ENCODE results near the gene CHN2.

CHN2 gene

GRCh38 chr7:29372351-29373090 lies 177.9 kb downstream of the CHN2 start:
- TF ChIP-seq, protein P1, sequence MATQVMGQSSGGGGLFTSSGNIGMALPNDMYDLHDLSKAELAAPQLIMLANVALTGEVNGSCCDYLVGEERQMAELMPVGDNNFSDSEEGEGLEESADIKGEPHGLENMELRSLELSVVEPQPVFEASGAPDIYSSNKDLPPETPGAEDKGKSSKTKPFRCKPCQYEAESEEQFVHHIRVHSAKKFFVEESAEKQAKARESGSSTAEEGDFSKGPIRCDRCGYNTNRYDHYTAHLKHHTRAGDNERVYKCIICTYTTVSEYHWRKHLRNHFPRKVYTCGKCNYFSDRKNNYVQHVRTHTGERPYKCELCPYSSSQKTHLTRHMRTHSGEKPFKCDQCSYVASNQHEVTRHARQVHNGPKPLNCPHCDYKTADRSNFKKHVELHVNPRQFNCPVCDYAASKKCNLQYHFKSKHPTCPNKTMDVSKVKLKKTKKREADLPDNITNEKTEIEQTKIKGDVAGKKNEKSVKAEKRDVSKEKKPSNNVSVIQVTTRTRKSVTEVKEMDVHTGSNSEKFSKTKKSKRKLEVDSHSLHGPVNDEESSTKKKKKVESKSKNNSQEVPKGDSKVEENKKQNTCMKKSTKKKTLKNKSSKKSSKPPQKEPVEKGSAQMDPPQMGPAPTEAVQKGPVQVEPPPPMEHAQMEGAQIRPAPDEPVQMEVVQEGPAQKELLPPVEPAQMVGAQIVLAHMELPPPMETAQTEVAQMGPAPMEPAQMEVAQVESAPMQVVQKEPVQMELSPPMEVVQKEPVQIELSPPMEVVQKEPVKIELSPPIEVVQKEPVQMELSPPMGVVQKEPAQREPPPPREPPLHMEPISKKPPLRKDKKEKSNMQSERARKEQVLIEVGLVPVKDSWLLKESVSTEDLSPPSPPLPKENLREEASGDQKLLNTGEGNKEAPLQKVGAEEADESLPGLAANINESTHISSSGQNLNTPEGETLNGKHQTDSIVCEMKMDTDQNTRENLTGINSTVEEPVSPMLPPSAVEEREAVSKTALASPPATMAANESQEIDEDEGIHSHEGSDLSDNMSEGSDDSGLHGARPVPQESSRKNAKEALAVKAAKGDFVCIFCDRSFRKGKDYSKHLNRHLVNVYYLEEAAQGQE (IDR thresholded peaks at IDR 0.05; ENCODE audit: insufficient read depth in 1 of 2, low read depth in 2 of 2, low read length in 2 of 2), result no peak
- TF ChIP-seq TAF1 (IDR thresholded peaks at IDR 0.05; ENCODE audit: borderline replicate concordance, insufficient read depth, low read length) (no peak), FOXP2 (optimal IDR thresholded peaks at IDR 0.05; ENCODE audit: borderline replicate concordance, extremely low read depth, extremely low read length, insufficient read depth) (no peak), SIN3A (IDR thresholded peaks at IDR 0.05; ENCODE audit: borderline replicate concordance, insufficient read depth, low read length) (no peak), POLR2AphosphoS5 (IDR thresholded peaks at IDR 0.05; ENCODE audit: low read depth, low read length) (no peak)

GRCh38 chr7:29375641-29376562 lies 181.3 kb downstream of the CHN2 start:
- no peak for TF ChIP-seq SIN3A (IDR thresholded peaks at IDR 0.05; ENCODE audit: borderline replicate concordance, insufficient read depth, low read length)
- TF ChIP-seq, protein P1 (IDR thresholded peaks at IDR 0.05; ENCODE audit: insufficient read depth in 1 of 2, low read depth in 2 of 2, low read length in 2 of 2), result no peak
- no peak for TF ChIP-seq TAF1 (IDR thresholded peaks at IDR 0.05; ENCODE audit: borderline replicate concordance, insufficient read depth, low read length)
- no peak for TF ChIP-seq POLR2AphosphoS5 (IDR thresholded peaks at IDR 0.05; ENCODE audit: low read depth, low read length)
- no peak for TF ChIP-seq FOXP2 (optimal IDR thresholded peaks at IDR 0.05; ENCODE audit: borderline replicate concordance, extremely low read depth, extremely low read length, insufficient read depth)

- no peak for TF ChIP-seq FOXP2 (optimal IDR thresholded peaks at IDR 0.05; ENCODE audit: borderline replicate concordance, extremely low read depth, extremely low read length, insufficient read depth)
- no peak for TF ChIP-seq TAF1 (IDR thresholded peaks at IDR 0.05; ENCODE audit: borderline replicate concordance, insufficient read depth, low read length)
- TF ChIP-seq, protein P1 (IDR thresholded peaks at IDR 0.05; ENCODE audit: insufficient read depth in 1 of 2, low read depth in 2 of 2, low read length in 2 of 2), result no peak
- TF ChIP-seq SIN3A (IDR thresholded peaks at IDR 0.05; ENCODE audit: borderline replicate concordance, insufficient read depth, low read length), result no peak
- no peak for TF ChIP-seq POLR2AphosphoS5 (IDR thresholded peaks at IDR 0.05; ENCODE audit: low read depth, low read length)
Measured at GRCh38 chr7:29377718-29378117, 183.1 kb downstream of the CHN2 start.

DNA sequence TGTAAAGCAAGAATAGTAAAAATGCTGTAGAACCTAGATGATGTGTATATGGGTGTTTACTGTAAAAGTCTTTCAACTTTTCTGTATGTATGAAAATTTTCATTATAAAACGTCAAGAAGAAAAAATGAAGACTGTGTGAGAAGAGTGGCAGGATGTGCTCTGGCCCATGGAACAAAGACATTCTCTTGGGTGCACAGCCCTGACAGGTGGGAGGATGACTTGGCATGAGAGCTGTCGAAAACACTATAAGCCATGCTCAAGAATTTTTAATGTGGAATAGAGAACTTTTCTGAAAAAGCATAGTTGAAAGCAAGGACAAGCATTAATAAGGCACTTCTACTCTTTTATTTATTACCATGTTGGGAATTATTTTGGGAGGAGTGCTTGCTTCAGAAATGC lies 185.0 kb downstream of the CHN2 start:
- TF ChIP-seq FOXP2 (optimal IDR thresholded peaks at IDR 0.05; ENCODE audit: borderline replicate concordance, extremely low read depth, extremely low read length, insufficient read depth) (no peak), SIN3A (IDR thresholded peaks at IDR 0.05; ENCODE audit: borderline replicate concordance, insufficient read depth, low read length) (no peak), TAF1 (IDR thresholded peaks at IDR 0.05; ENCODE audit: borderline replicate concordance, insufficient read depth, low read length) (no peak)
- TF ChIP-seq, protein P1 (IDR thresholded peaks at IDR 0.05; ENCODE audit: insufficient read depth in 1 of 2, low read depth in 2 of 2, low read length in 2 of 2), result no peak

Data from PFSK-1 (cell line).